Lung microvascular endothelial cell (primary cell): ENCODE measurements around the gene VWA8. TPM values are rescaled to one million over a fixed set of nuclear protein-coding genes. Genes with fewer than 3 reads are reported as not detected.

Source experiments
- DNase-seq, 2 donors: peaks; one replicate each; pipeline versions ENCODE4 v3.0.0 to v3.0.0-alpha.2; 2010; ENCODE audit warnings: low read depth in 2 of 2
- total RNA-seq: library from RNA; depleted of rRNA; stranded (reverse); fragments of >200 nt; gene quantifications from 2 replicates; pipeline ENCODE4 v1.2.1, GENCODE V29; 2014

VWA8 gene
- 5.2 and 5.4 TPM in 2 replicates for total RNA-seq

- peak; percentile 63 to 78 for DNase-seq
These were observed at the start of gene VWA8 for GRCh38 chr13:41960637-41961465. TSS of gene VWA8 (minus strand) at chr13:41961109. CDS start at chr13:41961015, 94 bp downstream.

GRCh38 chr13:42009057-42009456 lies 48.1 kb upstream of the VWA8 start:
- no peak for DNase-seq

GRCh38 chr13:42007844-42008243 lies 46.9 kb upstream of the VWA8 start:
- DNase-seq, result no peak

- DNase-seq, result no peak
These were observed 41.2 kb upstream of the VWA8 start for GRCh38 chr13:42002066-42002465.

- DNase-seq, result peak in 1 of 2 donors; percentile 6
These were observed 40.7 kb upstream of the VWA8 start for GRCh38 chr13:42001580-42001979.

GRCh38 chr13:42000846-42001245 lies 39.9 kb upstream of the VWA8 start:
- no peak for DNase-seq

- DNase-seq, result no peak
These were observed 36.5 kb upstream of the VWA8 start for GRCh38 chr13:41997396-41997795.

GRCh38 chr13:41995946-41996345 lies 35.0 kb upstream of the VWA8 start:
- no peak for DNase-seq

GRCh38 chr13:41995336-41995735 lies 34.4 kb upstream of the VWA8 start:
- no peak for DNase-seq

- DNase-seq, result no peak
These were observed 33.8 kb upstream of the VWA8 start for GRCh38 chr13:41994696-41995095.

- no peak for DNase-seq
These were observed 31.0 kb upstream of the VWA8 start for GRCh38 chr13:41991936-41992335.

GRCh38 chr13:41988244-41988643 lies 27.3 kb upstream of the VWA8 start:
- DNase-seq, result no peak

GRCh38 chr13:41985788-41986508 lies 25.0 kb upstream of the VWA8 start:
- no peak for DNase-seq

- no peak for DNase-seq
These were observed 21.2 kb upstream of the VWA8 start for GRCh38 chr13:41981951-41982715.

GRCh38 chr13:41978007-41978406 lies 17.1 kb upstream of the VWA8 start:
- DNase-seq, result no peak

- no peak for DNase-seq
These were observed 15.6 kb upstream of the VWA8 start for GRCh38 chr13:41976476-41976875.

GRCh38 chr13:41974262-41974900 lies 13.5 kb upstream of the VWA8 start:
- DNase-seq, result no peak

- no peak for DNase-seq
These were observed 12.4 kb upstream of the VWA8 start for GRCh38 chr13:41973247-41973741.

GRCh38 chr13:41971848-41972247 lies 10.9 kb upstream of the VWA8 start:
- no peak for DNase-seq

- DNase-seq, result no peak
These were observed 10.0 kb upstream of the VWA8 start for GRCh38 chr13:41970918-41971317.

GRCh38 chr13:41970022-41970421 lies 9.1 kb upstream of the VWA8 start:
- no peak for DNase-seq
